MG63 (cell line): ENCODE measurements around the gene AOPEP. TPM values are rescaled to one million over a fixed set of nuclear protein-coding genes. Genes with fewer than 3 reads are reported as not detected.

ENCODE experiments used
- DNase-seq: peaks from one replicate; pipeline ENCODE4 v3.0.0-alpha.2; 2020
- H3K27me3 ChIP-seq: fragments of 250-450 bp; sonication (Bioruptor Pico); 2 replicates; pipeline ENCODE4 v1.5.1; 2020; ENCODE audit warnings: mild to moderate bottlenecking, moderate library complexity
- H3K36me3 ChIP-seq: fragments of 250-450 bp; sonication (Bioruptor Pico); 2 replicates; pipeline ENCODE4 v1.5.1; 2020; ENCODE audit warnings: mild to moderate bottlenecking, moderate library complexity
- H3K4me3 ChIP-seq: fragments of 250-450 bp; sonication (Bioruptor Pico); 2 replicates; pipeline ENCODE4 v1.5.1; 2020; ENCODE audit warnings: mild to moderate bottlenecking, moderate library complexity
- H3K9me3 ChIP-seq: fragments of 250-450 bp; sonication (Bioruptor Pico); 2 replicates; pipeline ENCODE4 v1.5.1; 2020; ENCODE audit warnings: mild to moderate bottlenecking, moderate library complexity
- total RNA-seq: library from RNA; depleted of rRNA; stranded (reverse); fragments of >200 nt; shearing (Covaris generic); gene quantifications from 2 replicates; pipeline ENCODE4 v1.2.3, GENCODE V29; 2014; ENCODE audit warnings: low replicate concordance

Gene AOPEP
- total RNA-seq, 1 experiment from 2014 or later: 91.4 TPM

DNA sequence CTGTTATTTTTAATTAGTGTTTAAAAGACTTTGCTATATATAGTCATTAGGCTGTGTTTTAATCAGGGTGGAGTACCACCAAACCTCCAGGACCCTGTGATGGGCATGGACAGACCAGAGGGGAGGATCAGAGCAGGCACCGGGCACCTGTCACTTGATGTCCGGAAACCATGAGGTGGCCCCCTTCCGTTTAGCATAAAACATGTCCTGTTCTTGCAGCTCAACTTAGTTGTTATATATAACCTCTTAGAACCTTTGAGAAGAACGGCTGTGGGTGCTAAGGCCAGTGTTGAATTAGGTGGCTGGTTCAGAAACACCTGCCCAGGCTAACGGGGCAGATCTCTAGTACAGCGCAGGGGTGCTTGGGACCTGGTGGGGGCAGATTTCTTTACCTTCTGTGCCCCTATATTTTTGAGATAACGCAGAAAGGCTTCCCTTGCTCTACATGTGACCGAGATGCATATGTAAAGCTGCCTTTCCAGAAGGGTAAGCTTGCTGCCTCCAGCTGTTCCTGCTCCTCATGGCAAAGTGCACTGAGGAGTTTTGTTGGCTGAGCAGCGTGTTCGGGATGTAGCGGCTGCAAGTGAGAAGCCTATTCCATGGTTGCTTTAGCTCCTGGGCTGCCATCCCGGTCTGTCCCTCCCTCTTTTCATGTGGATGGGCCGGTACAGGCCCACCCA lies 335.6 kb downstream of the AOPEP start:
- H3K9me3 ChIP-seq: no peaks in the 10 kb centered on the region
- H3K4me3 ChIP-seq: no peak overlapping the region
- no peaks in the 10 kb centered on the region for H3K27me3 ChIP-seq
- peaks cover 90% of the 10 kb centered on the region for H3K36me3 ChIP-seq
- no peak for DNase-seq

DNA sequence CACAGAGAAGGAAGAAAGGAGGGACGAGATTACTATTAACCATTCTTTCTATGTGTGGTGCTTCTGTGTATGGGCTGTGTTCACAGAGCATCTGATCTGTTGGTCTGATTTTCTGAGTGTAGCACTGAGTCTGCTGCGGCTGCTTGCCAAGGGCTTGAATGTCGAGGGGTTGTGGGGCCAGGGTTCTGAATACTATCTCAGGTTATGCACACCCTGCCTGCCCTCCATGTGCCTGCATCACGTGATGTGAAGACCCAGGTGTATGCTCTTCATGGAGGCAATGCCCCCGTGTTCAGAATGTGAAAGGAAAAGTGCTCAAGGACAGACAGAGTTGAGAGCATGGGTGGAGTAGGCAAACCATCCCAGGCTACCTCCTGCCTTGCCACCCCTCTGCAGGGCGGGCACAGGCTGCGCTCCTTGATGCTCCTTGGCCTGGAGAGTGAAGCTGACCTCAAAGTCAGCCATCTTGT lies 336.1 kb downstream of the AOPEP start:
- no peak for DNase-seq
- Histone ChIP-seq H3K9me3 (no peaks in the 10 kb centered on the region), H3K27me3 (no peaks in the 10 kb centered on the region), H3K4me3 (no peak overlapping the region), H3K36me3 (peaks cover 90% of the 10 kb centered on the region)

DNA sequence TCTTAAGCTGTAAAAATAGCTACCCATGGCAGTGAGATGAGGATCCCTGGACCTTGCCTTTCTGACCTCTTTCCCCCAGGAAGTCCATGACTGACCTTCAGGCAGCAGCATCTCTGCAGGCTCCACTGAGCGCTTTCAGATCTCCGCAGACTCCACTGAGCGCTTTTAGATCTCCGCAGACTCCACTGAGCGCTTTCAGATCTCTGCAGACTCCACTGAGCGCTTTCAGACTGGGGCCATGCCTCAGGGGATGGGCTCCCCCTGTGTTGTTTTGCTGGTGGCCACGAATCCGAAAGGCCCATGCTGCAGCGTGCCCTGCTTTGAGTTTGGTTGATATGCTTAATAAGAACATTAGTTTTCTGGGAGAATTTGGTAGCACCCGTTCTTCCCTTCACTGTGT lies 336.8 kb downstream of the AOPEP start:
- DNase-seq: no peak
- peaks cover 89% of the 10 kb centered on the region for H3K36me3 ChIP-seq
- no peak overlapping the region for H3K4me3 ChIP-seq
- no peaks in the 10 kb centered on the region for H3K27me3 ChIP-seq
- no peaks in the 10 kb centered on the region for H3K9me3 ChIP-seq

DNA sequence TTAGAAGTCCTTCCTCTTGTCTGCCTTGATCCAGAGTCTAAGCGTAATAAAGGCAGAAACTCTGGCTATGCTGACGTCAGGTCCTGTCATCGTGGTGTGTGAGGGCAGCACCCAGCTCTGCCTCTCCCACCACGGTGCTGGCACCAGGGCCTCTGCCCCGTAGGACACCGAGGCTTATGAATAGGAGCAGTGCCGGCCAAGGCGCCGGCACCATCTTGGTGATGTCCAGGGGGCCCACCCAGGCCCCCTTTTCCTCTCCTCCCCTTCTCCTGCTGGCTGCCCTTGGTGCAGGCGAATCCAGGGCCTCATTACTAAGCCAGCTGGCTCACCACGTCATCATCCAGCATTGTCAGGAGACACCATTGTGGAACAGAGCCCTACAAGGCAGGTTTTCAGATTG lies 338.7 kb downstream of the AOPEP start:
- no peak for DNase-seq
- Histone ChIP-seq H3K27me3 (no peaks in the 10 kb centered on the region), H3K36me3 (peaks cover 92% of the 10 kb centered on the region), H3K9me3 (no peaks in the 10 kb centered on the region), H3K4me3 (no peak overlapping the region)

DNA sequence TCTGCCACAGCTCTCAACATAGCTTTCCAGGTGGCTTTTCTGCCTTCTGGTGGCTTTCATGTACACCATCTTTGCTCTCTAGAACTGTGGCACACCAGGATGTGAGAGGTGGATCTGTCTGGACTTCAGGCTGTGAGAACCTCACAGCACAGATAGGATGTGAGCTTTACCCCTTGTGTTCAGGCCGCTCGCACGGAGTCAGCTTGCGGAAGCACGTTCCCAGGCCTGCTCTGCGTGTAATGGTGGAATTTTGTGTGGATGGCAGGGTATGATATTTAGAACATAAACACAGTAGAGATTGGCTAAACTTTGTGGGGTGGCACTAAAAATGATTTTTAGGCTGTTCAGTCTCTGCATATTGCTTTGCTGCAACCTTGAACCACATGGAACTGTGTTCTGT lies 340.6 kb downstream of the AOPEP start:
- H3K36me3 ChIP-seq: peaks cover 89% of the 10 kb centered on the region
- H3K9me3 ChIP-seq: no peaks in the 10 kb centered on the region
- no peak for DNase-seq
- H3K4me3 ChIP-seq: no peak overlapping the region
- H3K27me3 ChIP-seq: no peaks in the 10 kb centered on the region

DNA sequence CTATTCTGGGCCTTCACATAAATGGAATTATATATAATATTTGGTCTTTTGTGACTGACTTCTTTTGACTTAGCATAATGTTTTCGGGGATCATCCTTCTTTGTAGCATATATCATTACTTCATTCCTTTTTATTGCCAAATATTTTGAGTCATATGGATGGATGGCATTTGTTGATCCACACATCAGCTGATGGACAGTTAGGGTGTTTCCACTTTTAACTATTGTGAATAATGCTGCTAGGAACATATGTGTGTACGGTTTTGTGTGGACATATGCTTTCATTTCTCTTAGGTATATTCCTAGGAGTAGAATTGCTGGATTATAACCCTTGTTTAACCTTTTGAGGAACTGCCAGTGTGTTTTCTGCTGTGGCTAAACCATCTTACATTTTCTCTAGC lies 341.4 kb downstream of the AOPEP start:
- DNase-seq: no peak
- Histone ChIP-seq H3K27me3 (no peaks in the 10 kb centered on the region), H3K36me3 (peaks cover 80% of the 10 kb centered on the region)

DNA sequence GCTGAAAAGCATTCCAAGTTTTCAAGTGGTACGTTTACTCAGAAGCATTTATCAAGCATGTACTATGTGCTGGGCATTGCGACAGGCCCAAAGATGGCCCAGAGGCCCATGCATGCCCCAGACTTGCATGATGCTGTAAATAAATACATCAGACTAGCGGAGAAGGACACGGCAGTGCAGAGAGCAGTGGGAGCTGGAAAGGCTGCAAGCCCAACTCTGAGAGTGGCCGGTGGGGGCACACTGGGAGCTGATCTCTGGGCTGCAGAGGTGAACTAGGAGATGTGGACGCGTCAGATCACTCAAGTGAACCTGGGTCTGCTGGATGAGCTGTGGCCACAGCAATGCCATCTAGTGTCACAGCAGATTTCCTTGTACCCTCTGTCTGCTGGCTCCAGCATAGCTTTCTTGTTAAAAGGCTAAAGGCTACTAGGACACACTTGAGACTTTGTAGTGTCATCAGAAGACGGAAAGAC lies 344.1 kb downstream of the AOPEP start:
- Histone ChIP-seq H3K27me3 (no peaks in the 10 kb centered on the region), H3K4me3 (no peak overlapping the region), H3K9me3 (no peaks in the 10 kb centered on the region), H3K36me3 (peaks cover 77% of the 10 kb centered on the region)
- DNase-seq: no peak

More for the DNA sequence above, 341.4 kb downstream of the AOPEP start:
- no peak overlapping the region for H3K4me3 ChIP-seq
- no peaks in the 10 kb centered on the region for H3K9me3 ChIP-seq

DNA sequence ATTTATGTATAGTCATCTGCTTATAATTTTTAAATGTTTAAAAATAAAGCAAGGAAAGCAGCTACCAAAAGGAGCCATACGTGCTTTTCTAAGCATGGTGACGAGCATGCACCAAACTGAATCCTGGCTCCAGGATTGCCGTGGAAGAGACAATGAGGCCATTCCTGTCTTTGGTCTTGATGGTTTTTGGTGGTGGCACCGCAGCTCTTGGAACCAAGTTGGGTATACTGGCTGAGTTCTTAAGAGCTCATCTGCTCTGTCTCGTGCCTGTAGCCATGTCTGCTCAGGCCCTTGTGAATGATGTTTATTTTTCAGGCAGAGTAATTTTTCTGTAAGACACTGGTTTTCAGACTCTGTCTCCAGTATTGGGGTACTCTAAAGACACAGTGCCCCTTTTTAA lies 345.0 kb downstream of the AOPEP start:
- Histone ChIP-seq H3K27me3 (no peaks in the 10 kb centered on the region), H3K36me3 (peaks cover 75% of the 10 kb centered on the region), H3K9me3 (no peaks in the 10 kb centered on the region), H3K4me3 (no peak overlapping the region)
- no peak for DNase-seq

DNA sequence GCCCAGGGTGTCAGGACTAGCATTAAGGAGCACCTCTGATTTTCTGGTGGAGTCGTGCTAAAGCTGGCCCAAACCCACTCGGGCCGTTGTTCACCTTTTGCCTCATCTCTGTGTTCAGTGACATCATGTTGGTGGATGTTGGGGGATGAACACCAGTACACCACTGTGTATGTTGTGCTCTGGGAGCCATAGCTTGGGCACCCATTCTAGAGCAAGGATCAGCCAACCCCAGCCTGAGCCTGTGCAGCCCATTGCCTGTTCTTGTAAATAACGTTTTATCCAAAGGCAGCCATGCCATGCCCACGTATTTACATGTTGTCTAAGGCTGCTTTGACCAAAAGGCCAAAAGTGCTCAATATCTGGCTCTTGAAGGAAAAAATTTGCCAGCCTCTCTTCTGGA lies 345.4 kb downstream of the AOPEP start:
- Histone ChIP-seq H3K27me3 (no peaks in the 10 kb centered on the region), H3K36me3 (peaks cover 74% of the 10 kb centered on the region), H3K9me3 (no peaks in the 10 kb centered on the region), H3K4me3 (no peak overlapping the region)
- no peak for DNase-seq

DNA sequence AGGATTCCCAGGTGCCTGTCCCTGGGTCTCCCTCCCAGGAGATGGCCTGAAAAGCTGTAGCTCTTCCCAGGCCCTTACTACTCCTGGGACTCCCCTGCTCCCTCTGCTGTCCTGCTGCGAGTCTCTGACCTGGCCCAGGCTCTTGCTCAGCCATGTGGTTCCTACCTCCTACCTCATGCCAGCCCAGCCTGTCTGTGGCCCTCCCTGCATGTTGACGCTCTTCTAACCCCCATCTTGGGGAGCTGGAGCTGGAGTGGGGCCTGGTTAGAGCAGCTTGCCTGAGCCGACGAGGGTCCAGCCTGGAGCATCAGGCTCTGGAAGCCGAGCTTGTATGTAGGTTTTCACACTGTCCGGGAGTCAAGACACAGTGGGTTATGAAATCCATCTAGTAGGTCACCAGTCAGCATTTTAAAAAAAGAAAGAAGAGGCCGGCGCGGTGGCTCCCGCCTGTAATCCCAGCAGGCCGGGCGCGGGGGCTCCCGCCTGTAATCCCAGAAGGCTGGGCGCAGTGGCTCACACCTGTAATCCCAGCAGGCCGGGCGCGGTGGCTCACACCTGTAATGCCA lies 346.6 kb downstream of the AOPEP start:
- Histone ChIP-seq H3K4me3 (no peak overlapping the region), H3K9me3 (no peaks in the 10 kb centered on the region), H3K27me3 (no peaks in the 10 kb centered on the region), H3K36me3 (peaks cover 72% of the 10 kb centered on the region)
- DNase-seq: no peak

DNA sequence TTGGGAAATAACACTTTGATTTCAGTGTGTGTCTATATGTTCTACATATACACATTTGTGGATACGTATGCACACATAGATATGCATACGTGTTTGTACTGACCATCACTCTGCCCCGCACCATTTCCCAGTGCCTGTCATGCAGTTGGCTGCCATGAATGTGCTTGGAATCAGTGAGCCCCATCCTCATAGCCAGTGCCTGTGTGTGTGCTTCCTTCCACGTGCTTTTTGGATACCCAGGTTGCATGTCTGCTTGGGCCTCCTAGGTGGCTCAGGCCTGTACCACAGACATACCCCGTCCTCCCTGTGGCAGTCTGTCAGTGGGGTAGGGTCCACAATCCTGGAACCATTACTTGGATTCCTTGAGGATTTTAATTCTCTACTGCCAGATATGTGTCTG lies 347.4 kb downstream of the AOPEP start:
- no peaks in the 10 kb centered on the region for H3K27me3 ChIP-seq
- no peak for DNase-seq
- H3K36me3 ChIP-seq: peaks cover 71% of the 10 kb centered on the region
- H3K9me3 ChIP-seq: no peaks in the 10 kb centered on the region
- no peak overlapping the region for H3K4me3 ChIP-seq

DNA sequence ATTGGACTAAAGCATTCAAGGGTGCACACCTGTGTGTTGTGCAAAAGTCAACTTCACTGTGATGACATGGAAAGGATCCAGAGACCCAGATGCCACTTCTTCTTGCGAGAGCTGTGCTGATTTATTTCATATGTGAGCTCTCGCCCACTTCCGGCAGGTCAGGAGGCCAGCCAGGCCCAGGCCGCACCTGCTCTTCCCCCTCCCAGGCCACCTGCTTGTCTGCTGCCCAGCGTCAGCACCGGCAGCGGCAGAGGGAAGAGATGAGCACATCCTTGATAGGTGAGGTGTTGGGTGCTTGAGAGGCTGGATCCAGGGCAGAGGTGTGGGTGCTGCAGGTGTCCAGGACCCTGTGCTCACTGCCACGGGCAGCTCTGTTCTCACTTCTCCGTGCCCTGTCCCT lies 348.1 kb downstream of the AOPEP start:
- H3K36me3 ChIP-seq: peaks cover 70% of the 10 kb centered on the region
- DNase-seq: no peak
- no peak overlapping the region for H3K4me3 ChIP-seq
- H3K27me3 ChIP-seq: no peaks in the 10 kb centered on the region
- no peaks in the 10 kb centered on the region for H3K9me3 ChIP-seq

DNA sequence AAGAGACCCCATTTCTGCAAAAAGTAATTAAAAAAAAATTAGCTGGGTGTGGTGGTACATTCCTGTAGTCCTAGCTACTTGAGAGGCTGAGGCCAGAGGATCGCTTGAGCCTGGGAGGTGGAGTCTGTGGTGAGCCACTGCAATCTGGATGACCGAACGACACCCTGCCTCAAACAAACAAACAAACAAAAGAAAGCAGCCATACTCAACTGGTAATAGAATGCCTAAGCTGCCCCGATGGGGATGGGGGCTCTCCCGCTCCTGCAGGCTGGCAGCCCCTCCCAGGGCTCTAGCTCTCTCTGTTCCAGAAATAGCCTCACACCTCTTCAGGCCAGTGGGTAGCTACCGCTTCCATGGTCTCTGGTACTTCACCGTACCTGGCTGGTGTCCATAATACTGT lies 349.2 kb downstream of the AOPEP start:
- Histone ChIP-seq H3K9me3 (no peaks in the 10 kb centered on the region), H3K36me3 (peaks cover 73% of the 10 kb centered on the region), H3K4me3 (no peak overlapping the region), H3K27me3 (no peaks in the 10 kb centered on the region)
- DNase-seq: no peak

DNA sequence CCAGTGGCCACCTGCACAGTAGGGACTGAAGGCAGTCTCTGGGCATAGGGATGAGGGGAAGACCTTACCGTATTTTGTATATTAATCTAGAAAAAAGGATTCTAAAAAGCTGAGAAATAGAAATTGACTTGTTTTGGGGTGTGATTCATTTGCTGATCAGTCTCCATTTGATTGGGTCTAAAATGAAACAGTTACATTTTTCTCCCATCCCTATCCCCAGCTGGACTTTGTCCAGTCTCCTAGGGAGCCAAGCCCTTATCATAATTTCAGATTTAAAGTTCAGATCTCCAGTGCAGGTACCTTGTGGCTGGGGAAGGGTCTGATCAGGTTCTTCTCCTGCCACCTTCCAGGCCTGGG lies 350.2 kb downstream of the AOPEP start:
- Histone ChIP-seq H3K36me3 (peaks cover 76% of the 10 kb centered on the region), H3K9me3 (no peaks in the 10 kb centered on the region), H3K27me3 (no peaks in the 10 kb centered on the region), H3K4me3 (no peak overlapping the region)
- DNase-seq: no peak

DNA sequence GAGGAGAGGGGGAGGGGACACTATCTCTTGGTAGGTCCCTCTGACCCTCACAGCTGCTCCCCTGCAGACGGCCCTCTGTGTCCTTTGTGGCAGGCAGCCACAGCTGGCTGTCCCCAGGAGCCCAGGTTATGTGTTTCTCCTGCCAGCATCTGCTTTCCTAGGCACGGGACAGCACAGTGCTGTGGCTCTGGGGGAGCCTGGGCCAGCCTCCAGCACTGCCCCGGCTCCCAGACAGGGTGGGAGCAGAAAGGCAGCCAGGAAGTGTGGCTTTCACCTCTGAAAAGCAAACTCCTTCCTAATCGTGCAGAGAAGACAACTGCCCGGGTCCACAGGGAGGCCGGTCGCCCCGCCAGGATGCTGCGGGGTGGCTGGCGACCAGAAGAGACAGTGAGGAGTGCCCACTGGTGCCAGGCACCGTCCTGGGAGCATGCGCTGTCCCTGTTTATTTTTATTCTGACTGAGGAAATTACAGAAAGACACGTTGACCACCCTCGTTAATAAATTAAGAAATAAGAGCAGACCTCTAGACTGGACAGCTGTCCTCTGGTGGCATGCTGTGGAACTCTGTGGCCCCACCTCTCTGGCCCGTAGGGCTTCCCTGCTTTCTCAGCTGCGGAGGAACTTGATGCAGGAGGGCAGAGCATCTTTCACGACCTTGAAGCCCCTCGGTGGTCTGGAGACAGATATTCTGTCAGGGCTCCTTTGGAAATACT lies 350.7 kb downstream of the AOPEP start:
- no peak overlapping the region for H3K4me3 ChIP-seq
- H3K9me3 ChIP-seq: no peaks in the 10 kb centered on the region
- no peak for DNase-seq
- H3K27me3 ChIP-seq: no peaks in the 10 kb centered on the region
- H3K36me3 ChIP-seq: peaks cover 78% of the 10 kb centered on the region

DNA sequence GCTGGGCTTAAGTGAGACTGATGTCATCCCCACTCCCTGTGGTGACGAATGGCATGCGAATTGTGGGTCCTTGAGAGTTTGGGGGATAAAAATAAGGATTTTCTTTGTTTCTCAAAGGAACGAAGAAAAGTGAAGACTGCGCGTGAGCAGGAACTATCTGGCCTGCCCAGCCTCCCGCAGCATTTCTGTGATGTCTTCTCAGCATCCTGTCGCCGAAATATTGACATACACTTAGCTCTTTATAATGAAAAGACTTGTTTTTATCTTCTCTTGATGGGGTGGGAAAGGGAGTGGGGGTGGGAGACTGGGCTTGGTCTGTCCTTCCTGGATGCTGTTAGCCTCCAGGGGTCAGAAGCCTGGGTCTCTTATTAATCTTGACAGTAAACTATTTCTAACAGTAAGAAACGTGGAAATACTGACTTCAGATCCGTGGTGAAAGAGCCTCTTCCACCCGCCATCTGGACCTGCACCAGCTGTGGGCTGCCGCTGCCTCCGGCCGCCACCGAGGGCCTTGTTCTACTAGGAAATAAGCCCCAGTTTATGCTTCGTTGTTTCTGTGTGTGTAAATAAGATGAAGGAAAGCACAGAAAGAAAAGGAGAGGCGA lies 351.4 kb downstream of the AOPEP start:
- no peaks in the 10 kb centered on the region for H3K9me3 ChIP-seq
- no peak overlapping the region for H3K4me3 ChIP-seq
- no peaks in the 10 kb centered on the region for H3K27me3 ChIP-seq
- H3K36me3 ChIP-seq: peaks cover 84% of the 10 kb centered on the region
- DNase-seq: no peak

DNA sequence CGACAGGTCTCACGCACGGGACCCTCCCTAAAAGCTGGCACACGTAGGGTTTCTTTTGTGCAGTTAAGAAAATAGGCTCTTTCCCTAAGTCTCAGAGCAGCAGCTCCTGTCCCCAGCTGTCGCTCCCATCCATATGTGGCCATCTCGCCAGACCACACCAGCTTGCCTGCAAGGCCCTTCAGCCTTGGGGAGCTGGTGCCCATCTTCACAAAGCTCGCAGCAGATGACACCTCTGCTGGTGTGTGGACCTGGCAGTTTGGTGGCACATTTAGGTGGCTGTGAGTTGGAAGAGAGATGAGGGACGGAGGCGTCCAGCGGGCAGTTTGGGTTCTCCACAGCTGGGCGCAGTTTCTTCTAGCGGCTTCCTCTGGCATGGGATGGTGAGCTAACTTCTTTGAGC lies 352.0 kb downstream of the AOPEP start:
- no peak for DNase-seq
- Histone ChIP-seq H3K27me3 (no peaks in the 10 kb centered on the region), H3K4me3 (no peak overlapping the region), H3K36me3 (peaks cover 85% of the 10 kb centered on the region), H3K9me3 (no peaks in the 10 kb centered on the region)
